Measurements from ENCODE around the gene SIPA1L3.

- TF ChIP-seq GLIS3 (CRISPR knock-in tag; IDR thresholded peaks at IDR 0.05) = no peak
- no peak for TF ChIP-seq ESRRG (CRISPR knock-in tag; IDR thresholded peaks at IDR 0.05)
These were observed 245.7 kb downstream of the SIPA1L3 start for GRCh38 chr19:38152461-38153379.
